ENCODE results near the gene ETS2. TPM values are rescaled to one million over a fixed set of nuclear protein-coding genes. Genes with fewer than 3 reads are reported as not detected.

Gene ETS2
- polyA plus RNA-seq, 1 donor from 2014 or later = 11.6 TPM

GRCh38 chr21:38761531-38761930, 44.2 kb upstream of the ETS2 start:
- TF ChIP-seq CTCF (IDR thresholded peaks at IDR 0.05; ENCODE audit: poor library complexity, severe bottlenecking) (no peak), EP300 (conservative IDR thresholded peaks at IDR 0.05; ENCODE audit: poor library complexity, severe bottlenecking) (no peak), EZH2 (IDR thresholded peaks at IDR 0.05; ENCODE audit: borderline replicate concordance, insufficient read depth, low read length, poor library complexity, severe bottlenecking) (no peak), REST (IDR thresholded peaks at IDR 0.05; ENCODE audit: borderline replicate concordance) (no peak), SMC3 (conservative IDR thresholded peaks at IDR 0.05; ENCODE audit: poor library complexity) (no peak), TAF1 (IDR thresholded peaks at IDR 0.05; ENCODE audit: low read depth) (no peak), MXI1 (conservative IDR thresholded peaks at IDR 0.05; ENCODE audit: poor library complexity, severe bottlenecking) (no peak), RAD21 (conservative IDR thresholded peaks at IDR 0.05) (no peak), POLR2AphosphoS5 (IDR thresholded peaks at IDR 0.05) (no peak)
- Histone ChIP-seq H3K9me3 (ENCODE audit: low read length) (no peaks in the 10 kb centered on the region), H3K4me2 (ENCODE audit: low read length) (no peak overlapping the region), H3K9me2 (ENCODE audit: insufficient read depth, low read length) (no peaks in the 10 kb centered on the region), H3F3A (ENCODE audit: insufficient read depth, low read length, poor library complexity, severe bottlenecking) (no peaks in the 10 kb centered on the region), H3K4me3 (ENCODE audit: low read length) (no peak overlapping the region), H3K27ac (ENCODE audit: low read length) (no peak overlapping the region), H2AFZ (ENCODE audit: low read depth, low read length) (no peak overlapping the region), H3K9ac (ENCODE audit: low read length) (no peak overlapping the region), H3K36me3 (ENCODE audit: insufficient read depth, low read length) (no peaks in the 10 kb centered on the region), H3K27me3 (ENCODE audit: insufficient read depth, low read depth, low read length) (no peaks in the 10 kb centered on the region), H3K79me2 (replicated peaks; ENCODE audit: insufficient read depth, low read length) (no peaks in the 10 kb centered on the region), H4K20me1 (ENCODE audit: insufficient read depth) (no peaks in the 10 kb centered on the region)

- Histone ChIP-seq H4K20me1 (ENCODE audit: insufficient read depth) (no peaks in the 10 kb centered on the region), H3K9ac (ENCODE audit: low read length) (no peak overlapping the region), H3K9me3 (ENCODE audit: low read length) (no peaks in the 10 kb centered on the region), H3K27ac (ENCODE audit: low read length) (no peak overlapping the region), H2AFZ (ENCODE audit: low read depth, low read length) (no peak overlapping the region), H3K4me2 (ENCODE audit: low read length) (no peak overlapping the region), H3F3A (ENCODE audit: insufficient read depth, low read length, poor library complexity, severe bottlenecking) (no peaks in the 10 kb centered on the region), H3K27me3 (ENCODE audit: insufficient read depth, low read depth, low read length) (no peaks in the 10 kb centered on the region), H3K9me2 (ENCODE audit: insufficient read depth, low read length) (no peaks in the 10 kb centered on the region), H3K4me3 (ENCODE audit: low read length) (no peak overlapping the region), H3K79me2 (replicated peaks; ENCODE audit: insufficient read depth, low read length) (no peaks in the 10 kb centered on the region), H3K36me3 (ENCODE audit: insufficient read depth, low read length) (no peaks in the 10 kb centered on the region)
- no peak for TF ChIP-seq TAF1 (IDR thresholded peaks at IDR 0.05; ENCODE audit: low read depth)
- no peak for TF ChIP-seq EP300 (conservative IDR thresholded peaks at IDR 0.05; ENCODE audit: poor library complexity, severe bottlenecking)
- TF ChIP-seq POLR2AphosphoS5 (IDR thresholded peaks at IDR 0.05) = no peak
- no peak for TF ChIP-seq EZH2 (IDR thresholded peaks at IDR 0.05; ENCODE audit: borderline replicate concordance, insufficient read depth, low read length, poor library complexity, severe bottlenecking)
- no peak for TF ChIP-seq RAD21 (conservative IDR thresholded peaks at IDR 0.05)
- no peak for TF ChIP-seq SMC3 (conservative IDR thresholded peaks at IDR 0.05; ENCODE audit: poor library complexity)
- TF ChIP-seq CTCF (IDR thresholded peaks at IDR 0.05; ENCODE audit: poor library complexity, severe bottlenecking) = no peak
- no peak for TF ChIP-seq MXI1 (conservative IDR thresholded peaks at IDR 0.05; ENCODE audit: poor library complexity, severe bottlenecking)
Measured at GRCh38 chr21:38765056-38765455, 40.7 kb upstream of the ETS2 start.

Data from neural cell (in vitro differentiated cells).